Stimulated activated CD4-positive, alpha-beta T cell treated with anti-CD3 and anti-CD28 coated beads, Interleukin-4, amount 100 ng/mL, for 48 hours (primary cell): ENCODE data around the gene CHRNA1.

Experiments
- DNase-seq, 2 donors: peaks; one replicate each; pipeline ENCODE4 v3.0.0-alpha.2; 2020; ENCODE audit warnings: low read depth in 2 of 2

Gene CHRNA1

GRCh38 chr2:174760845-174761473 is 3.3 kb downstream of the CHRNA1 start:
- no peak for DNase-seq

DNA sequence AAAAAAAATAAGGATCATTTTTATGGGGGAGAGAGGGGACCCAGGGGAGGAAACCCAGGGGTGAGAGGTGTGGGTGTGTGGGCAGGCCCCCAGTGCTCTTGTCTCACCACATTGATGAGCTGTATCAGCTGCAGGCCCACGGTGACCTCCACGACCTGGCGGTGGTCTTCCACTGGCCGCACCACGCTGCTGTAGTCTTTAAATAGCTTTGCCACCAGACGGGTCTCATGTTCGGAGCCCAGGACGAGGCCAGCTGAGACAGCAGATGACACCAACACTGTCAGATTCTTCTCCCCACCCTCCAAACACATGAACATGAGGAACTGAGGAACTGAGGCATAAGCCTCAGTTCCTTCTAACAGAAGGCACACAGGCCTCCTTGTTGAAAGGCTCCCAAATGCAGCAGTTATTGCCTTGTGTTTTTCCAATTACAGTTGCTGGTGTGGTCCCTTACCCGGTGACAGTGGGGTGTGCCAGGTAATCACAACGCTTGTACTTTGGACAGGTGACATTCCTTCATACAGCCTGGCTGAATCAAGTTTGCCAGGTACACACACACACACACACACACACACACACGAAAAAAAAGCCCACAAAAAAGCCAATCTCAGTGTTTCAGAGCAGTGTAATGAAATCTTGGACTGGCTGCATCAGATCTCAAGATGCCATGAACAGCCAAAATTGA is 4.7 kb downstream of the CHRNA1 start:
- no peak for DNase-seq

- DNase-seq = no peak
Observed at GRCh38 chr2:174756743-174757142, 7.5 kb downstream of the CHRNA1 start.

GRCh38 chr2:174753038-174753633 is 11.1 kb downstream of the CHRNA1 start:
- DNase-seq = no peak

DNA sequence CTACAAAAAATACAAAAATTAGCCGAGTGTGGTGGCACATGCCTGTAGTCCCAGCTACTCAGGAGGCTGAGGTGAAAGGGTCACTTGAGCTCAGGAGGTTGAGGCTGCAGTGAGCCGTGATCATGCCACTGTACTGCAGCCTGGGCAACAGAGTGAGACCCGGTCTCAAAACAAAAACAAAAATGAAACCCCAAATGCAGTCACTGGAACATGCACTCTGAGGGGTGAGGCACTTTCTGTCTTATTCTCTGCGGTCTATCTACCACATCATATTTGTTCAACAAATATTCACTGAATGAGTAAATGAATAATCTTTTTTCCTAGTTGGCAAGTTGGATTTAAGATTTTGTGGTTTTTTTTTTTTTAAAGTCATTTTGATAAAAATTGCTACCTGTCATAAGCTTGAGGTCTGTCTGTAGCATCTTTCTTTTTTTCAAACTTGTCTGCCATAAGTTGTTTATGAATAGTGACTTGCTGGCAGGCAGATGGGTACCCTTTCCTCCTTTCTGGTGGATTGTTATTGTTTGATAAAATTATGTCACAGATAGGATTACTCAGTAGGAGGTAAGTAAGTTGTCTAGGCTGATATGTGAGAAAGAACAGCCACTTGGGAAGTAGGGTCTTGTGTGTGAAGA is 11.8 kb downstream of the CHRNA1 start:
- no peak for DNase-seq

GRCh38 chr2:174750923-174751441 is 13.3 kb downstream of the CHRNA1 start:
- DNase-seq = peak in 1 of 2 donors; percentile 4

GRCh38 chr2:174749793-174750192 is 14.5 kb downstream of the CHRNA1 start:
- DNase-seq = no peak

DNA sequence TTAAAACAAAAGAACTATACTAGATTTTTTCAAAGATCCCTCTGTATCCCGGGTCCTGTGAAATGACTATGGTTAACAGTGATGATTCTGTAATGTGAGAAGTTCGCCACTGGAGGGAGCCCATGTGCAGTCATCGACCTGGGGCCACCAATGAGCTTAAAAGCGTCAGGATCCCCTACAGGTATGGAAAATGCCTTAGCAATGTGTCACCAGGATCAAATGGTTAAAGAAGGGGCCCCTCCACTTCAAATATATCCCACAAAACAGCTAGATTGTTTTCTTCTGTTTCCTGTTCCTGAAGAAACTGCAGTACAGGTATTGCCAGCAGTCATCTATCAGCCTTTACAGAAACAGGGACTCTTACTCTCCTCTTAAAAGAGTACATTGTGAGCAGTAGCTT is 15.3 kb downstream of the CHRNA1 start:
- DNase-seq = peak; percentile 60 to 67

GRCh38 chr2:174745142-174745541 is 19.1 kb downstream of the CHRNA1 start:
- no peak for DNase-seq

- DNase-seq = no peak
Observed at GRCh38 chr2:174744111-174744510, 20.2 kb downstream of the CHRNA1 start.

GRCh38 chr2:174740721-174741120 is 23.6 kb downstream of the CHRNA1 start:
- DNase-seq = no peak

- DNase-seq = no peak
Observed at GRCh38 chr2:174738841-174739240, 25.4 kb downstream of the CHRNA1 start.

- DNase-seq = no peak
Observed at GRCh38 chr2:174731546-174731945, 32.7 kb downstream of the CHRNA1 start.

DNA sequence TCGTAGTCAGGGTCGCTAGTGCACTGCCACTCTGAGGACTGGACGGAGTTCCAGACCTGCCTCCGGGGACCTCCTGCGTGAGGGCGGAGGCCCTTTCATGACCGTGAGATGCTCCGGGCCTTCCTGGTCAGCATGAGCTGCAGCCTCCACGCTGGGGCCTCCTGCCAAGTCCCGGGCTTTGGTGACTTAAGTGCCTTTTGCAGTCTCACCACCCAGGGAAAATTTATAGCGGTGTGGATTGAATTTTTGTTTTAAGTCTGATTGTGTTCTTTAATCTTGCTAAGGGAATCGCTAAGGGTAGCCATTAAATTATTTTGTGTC is 33.6 kb downstream of the CHRNA1 start:
- DNase-seq = no peak

- DNase-seq = peak; percentile 47 to 55
Observed at GRCh38 chr2:174729797-174730697, 34.2 kb downstream of the CHRNA1 start.

GRCh38 chr2:174728096-174728495 is 36.2 kb downstream of the CHRNA1 start:
- no peak for DNase-seq

GRCh38 chr2:174726212-174726611 is 38.1 kb downstream of the CHRNA1 start:
- no peak for DNase-seq

DNA sequence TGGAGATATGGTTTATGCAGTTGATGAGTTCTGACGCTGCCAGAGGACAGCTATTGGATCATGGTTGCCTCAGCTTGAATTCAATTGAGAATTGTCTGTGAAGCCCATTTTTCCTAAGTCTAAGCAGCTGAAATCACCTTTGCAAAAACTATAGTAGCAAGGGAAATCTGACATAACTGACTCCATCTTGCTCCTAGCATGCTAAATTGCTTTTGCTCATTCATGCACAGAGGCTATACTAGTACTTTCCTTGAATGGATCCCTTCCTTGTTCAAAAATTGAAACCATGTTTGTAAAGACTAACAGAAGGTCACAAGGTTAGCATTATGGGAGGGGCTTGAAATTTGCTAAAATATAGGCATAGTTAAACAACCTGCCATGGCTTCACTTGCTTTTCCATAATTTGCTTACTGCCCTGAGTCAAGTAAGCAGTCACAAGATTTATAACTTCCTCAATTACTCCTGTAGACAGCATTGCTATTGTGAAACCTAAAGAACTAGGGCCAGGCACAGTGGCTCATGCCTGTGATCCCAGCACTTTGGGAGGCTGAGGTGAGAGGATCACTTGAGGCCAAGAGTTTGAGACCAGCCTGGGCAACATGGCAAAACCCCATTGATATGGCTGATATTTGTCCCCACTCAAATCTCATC is 41.2 kb downstream of the CHRNA1 start:
- DNase-seq = no peak

DNA sequence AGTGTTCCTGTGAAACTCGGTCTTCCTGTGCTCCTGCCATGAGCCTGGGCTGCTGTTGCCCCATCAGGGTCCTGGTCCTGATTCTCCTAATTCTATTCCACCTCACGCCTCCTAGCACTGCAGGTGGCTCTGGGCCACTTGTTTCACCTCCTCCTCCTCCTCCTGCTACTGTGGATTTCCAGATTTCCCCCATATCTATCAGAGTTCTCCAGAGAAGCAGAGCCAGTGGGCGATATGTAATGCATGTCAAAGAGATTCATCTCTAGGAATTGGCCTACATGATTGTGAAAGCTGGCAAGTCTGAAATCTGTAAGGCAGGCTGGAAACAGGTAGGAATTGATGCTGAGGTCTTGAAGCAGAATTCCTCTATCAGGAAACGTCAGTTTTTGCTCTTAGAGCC is 45.3 kb downstream of the CHRNA1 start:
- DNase-seq = no peak

DNA sequence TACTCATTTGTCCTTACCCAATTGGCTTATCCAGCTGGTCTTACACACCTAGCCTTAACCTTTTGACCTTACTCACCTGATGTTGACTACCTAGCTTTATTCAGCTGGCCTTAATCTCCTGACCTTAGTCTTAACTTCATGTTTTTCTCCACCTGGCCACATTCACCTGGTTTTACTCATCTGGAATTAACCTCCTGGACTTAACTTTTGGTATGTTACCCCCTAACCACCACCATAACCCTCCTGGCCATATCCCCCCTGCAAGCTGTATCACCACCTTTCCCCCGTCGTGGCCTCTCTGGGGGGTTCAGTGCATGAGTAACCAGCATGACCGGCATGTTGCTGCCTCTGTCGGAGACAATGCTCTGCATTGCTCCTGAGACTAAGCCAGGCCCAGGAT is 45.7 kb downstream of the CHRNA1 start:
- DNase-seq = no peak

GRCh38 chr2:174717916-174718315 is 46.4 kb downstream of the CHRNA1 start:
- DNase-seq = no peak
